GM06990 (cell line): Measurements from ENCODE around the gene ACSM6.

Experiments used
- DNase-seq: peaks from one replicate; pipeline ENCODE4 v3.0.0-alpha.2; 2011; ENCODE audit not compliant: insufficient read length; ENCODE audit errors: extremely low read depth
- H3K27me3 ChIP-seq: replicated peaks from 2 replicates; pipeline ENCODE4 v1.6.0; 2011; ENCODE audit warnings: low read length; ENCODE audit not compliant: control insufficient read depth, insufficient read depth
- H3K36me3 ChIP-seq: 2 replicates; pipeline ENCODE4 v1.5.1; 2011; ENCODE audit warnings: low read length; ENCODE audit not compliant: control insufficient read depth, insufficient read depth
- H3K4me3 ChIP-seq: replicated peaks from 2 replicates; pipeline ENCODE4 v1.5.1; 2011; ENCODE audit warnings: low read depth, mild to moderate bottlenecking, control low read depth, low read length
- CTCF ChIP-seq: IDR thresholded peaks from 2 replicates; pipeline ENCODE4 v1.5.1; 2011; ENCODE audit warnings: low read length, control low read depth, mild to moderate bottlenecking, inconsistent platforms; ENCODE audit not compliant: insufficient read depth, poor library complexity, severe bottlenecking

Gene ACSM6

GRCh38 chr10:95267251-95267650 is 73.2 kb downstream of the ACSM6 start:
- DNase-seq: no peak
- H3K27me3 ChIP-seq: no peaks in the 10 kb centered on the region
- H3K4me3 ChIP-seq: no peak overlapping the region
- no peak for TF ChIP-seq CTCF
- H3K36me3 ChIP-seq: peaks cover 38% of the 10 kb centered on the region

- DNase-seq: no peak
- no peak for TF ChIP-seq CTCF
Measured at GRCh38 chr10:95268438-95268837, 74.4 kb downstream of the ACSM6 start.

GRCh38 chr10:95273393-95274312 is 79.6 kb downstream of the ACSM6 start:
- no peak overlapping the region for H3K4me3 ChIP-seq
- H3K36me3 ChIP-seq: peaks cover 13% of the 10 kb centered on the region
- no peaks in the 10 kb centered on the region for H3K27me3 ChIP-seq
- no peak for TF ChIP-seq CTCF
- no peak for DNase-seq

More at GRCh38 chr10:95268438-95268837, 74.4 kb downstream of the ACSM6 start:
- Histone ChIP-seq H3K27me3 (no peaks in the 10 kb centered on the region), H3K36me3 (peaks cover 29% of the 10 kb centered on the region), H3K4me3 (no peak overlapping the region)

GRCh38 chr10:95275726-95276366 is 81.8 kb downstream of the ACSM6 start:
- H3K36me3 ChIP-seq: peaks cover 3% of the 10 kb centered on the region
- DNase-seq: no peak
- no peak for TF ChIP-seq CTCF
- no peak overlapping the region for H3K4me3 ChIP-seq
- H3K27me3 ChIP-seq: no peaks in the 10 kb centered on the region

- H3K4me3 ChIP-seq: no peak overlapping the region
- no peak for TF ChIP-seq CTCF
- DNase-seq: no peak
Measured at GRCh38 chr10:95276367-95277200, 82.5 kb downstream of the ACSM6 start.

More at GRCh38 chr10:95276367-95277200, 82.5 kb downstream of the ACSM6 start:
- H3K27me3 ChIP-seq: no peaks in the 10 kb centered on the region
- H3K36me3 ChIP-seq: no peaks in the 10 kb centered on the region; the same call in none of the 2 replicates
